Glutamatergic neuron (in vitro differentiated cells): ENCODE data around the gene KLHDC7B. TPM values are rescaled to one million over a fixed set of nuclear protein-coding genes. Genes with fewer than 3 reads are reported as not detected.
A peak's percentile ranks its signal among the peaks of the same experiment; 100 is the strongest.

ENCODE experiments used
- DNase-seq: peaks from one replicate; pipeline ENCODE4 v3.0.0; 2022
- H3K27ac Mint-ChIP-seq: one replicate; pipeline ENCODE4 v1.8.0; 2020; ENCODE audit warnings: mild to moderate bottlenecking, mixed read lengths, inconsistent platforms; ENCODE audit not compliant: unreplicated experiment
- H3K27me3 Mint-ChIP-seq: one replicate; pipeline ENCODE4 v1.8.0; 2020; ENCODE audit warnings: mild to moderate bottlenecking, moderate library complexity, mixed read lengths, inconsistent platforms; ENCODE audit not compliant: unreplicated experiment
- H3K36me3 Mint-ChIP-seq: one replicate; pipeline ENCODE4 v1.8.0; 2020; ENCODE audit warnings: mild to moderate bottlenecking, mixed read lengths, inconsistent platforms; ENCODE audit not compliant: unreplicated experiment
- H3K4me1 Mint-ChIP-seq: one replicate; pipeline ENCODE4 v1.8.0; 2020; ENCODE audit warnings: mild to moderate bottlenecking, low read depth, mixed read lengths, inconsistent platforms; ENCODE audit not compliant: unreplicated experiment
- H3K4me3 Mint-ChIP-seq: one replicate; pipeline ENCODE4 v1.8.0; 2020; ENCODE audit warnings: mild to moderate bottlenecking, mixed read lengths, inconsistent platforms; ENCODE audit not compliant: unreplicated experiment
- H3K9me3 Mint-ChIP-seq: one replicate; pipeline ENCODE4 v1.8.0; 2020; ENCODE audit warnings: mild to moderate bottlenecking, moderate library complexity, mixed read lengths, inconsistent platforms; ENCODE audit not compliant: unreplicated experiment
- CTCF ChIP-seq: fragments of 200-600 bp; sonication (generic); IDR thresholded peaks from one replicate; pipeline ENCODE4 v1.5.0; 2021; ENCODE audit not compliant: partially characterized antibody, unreplicated experiment
- total RNA-seq: library from RNA; stranded (reverse); fragmentation: NEBNext Ultra II Directional; extraction: Animal tissue kit (Norgen Biotek cat#: 25700); gene quantifications from one replicate; pipeline ENCODE4 v1.2.1, GENCODE V29; 2021; ENCODE audit not compliant: unreplicated experiment

KLHDC7B gene
- total RNA-seq, 1 donor from 2014 or later: 0.12 TPM

- TF ChIP-seq CTCF: no peak
- H3K9me3 Mint-ChIP-seq: no peaks in the 10 kb centered on the region
- H3K4me1 Mint-ChIP-seq: peaks cover 4% of the 10 kb centered on the region
- H3K27me3 Mint-ChIP-seq: peaks cover 6% of the 10 kb centered on the region
- H3K27ac Mint-ChIP-seq: no peak overlapping the region
- no peak overlapping the region for H3K4me3 Mint-ChIP-seq
- no peak for DNase-seq
- H3K36me3 Mint-ChIP-seq: no peaks in the 10 kb centered on the region
Measured at GRCh38 chr22:50547263-50547985, 1.7 kb downstream of the KLHDC7B start.

- H3K27me3 Mint-ChIP-seq: peaks cover 8% of the 10 kb centered on the region
Measured at GRCh38 chr22:50548040-50548920, 2.6 kb downstream of the KLHDC7B start.

GRCh38 chr22:50548921-50549790, 3.5 kb downstream of the KLHDC7B start:
- H3K36me3 Mint-ChIP-seq: no peaks in the 10 kb centered on the region
- peaks cover 12% of the 10 kb centered on the region for H3K27me3 Mint-ChIP-seq
- no peak overlapping the region for H3K4me3 Mint-ChIP-seq
- H3K4me1 Mint-ChIP-seq: peaks cover 4% of the 10 kb centered on the region
- no peak for TF ChIP-seq CTCF
- no peak overlapping the region for H3K27ac Mint-ChIP-seq
- H3K9me3 Mint-ChIP-seq: no peaks in the 10 kb centered on the region
- no peak for DNase-seq

More at GRCh38 chr22:50548040-50548920, 2.6 kb downstream of the KLHDC7B start:
- Mint-ChIP-seq H3K27ac (no peak overlapping the region), H3K4me3 (no peak overlapping the region), H3K4me1 (peaks cover 4% of the 10 kb centered on the region), H3K36me3 (no peaks in the 10 kb centered on the region), H3K9me3 (no peaks in the 10 kb centered on the region)
- no peak for TF ChIP-seq CTCF
- peak; percentile 40 for DNase-seq

GRCh38 chr22:50550395-50550794, 4.7 kb downstream of the KLHDC7B start:
- peaks cover 12% of the 10 kb centered on the region for H3K27me3 Mint-ChIP-seq
- no peaks in the 10 kb centered on the region for H3K9me3 Mint-ChIP-seq
- no peak for DNase-seq
- no peaks in the 10 kb centered on the region for H3K36me3 Mint-ChIP-seq
- H3K27ac Mint-ChIP-seq: peak overlapping the region; percentile 38
- peak overlapping the region; percentile 20 for H3K4me3 Mint-ChIP-seq
- H3K4me1 Mint-ChIP-seq: peaks cover 4% of the 10 kb centered on the region
- no peak for TF ChIP-seq CTCF
